Astrocyte of the cerebellum (primary cell): ENCODE measurements around the gene TENM4.

ENCODE experiments used
- DNase-seq: peaks from one replicate; pipeline ENCODE4 v3.0.0-alpha.2; 2011; ENCODE audit warnings: low read depth
- H3K4me3 ChIP-seq: 2 replicates; pipeline ENCODE4 v1.5.1; 2011; ENCODE audit warnings: mild to moderate bottlenecking, low read depth, low read length, moderate library complexity
- in situ Hi-C: cut with HindIII; loops from 2 replicates; pipeline ENCODE4 v1.10.0; 2017; ENCODE audit warnings: low sequenced_read_pairs
- TF ChIP-seq, protein P1 (sequence below): IDR thresholded peaks from 2 replicates; pipeline ENCODE4 v1.5.1; 2012; ENCODE audit warnings: low read length, low read depth, moderate library complexity, mild to moderate bottlenecking; ENCODE audit errors: missing control alignments

TENM4 gene

GRCh38 chr11:78732246-78732645, 708.6 kb downstream of the TENM4 start:
- in situ Hi-C loops, result no loop called here
- DNase-seq, result no peak
- no peak overlapping the region for H3K4me3 ChIP-seq
- TF ChIP-seq, protein P1, sequence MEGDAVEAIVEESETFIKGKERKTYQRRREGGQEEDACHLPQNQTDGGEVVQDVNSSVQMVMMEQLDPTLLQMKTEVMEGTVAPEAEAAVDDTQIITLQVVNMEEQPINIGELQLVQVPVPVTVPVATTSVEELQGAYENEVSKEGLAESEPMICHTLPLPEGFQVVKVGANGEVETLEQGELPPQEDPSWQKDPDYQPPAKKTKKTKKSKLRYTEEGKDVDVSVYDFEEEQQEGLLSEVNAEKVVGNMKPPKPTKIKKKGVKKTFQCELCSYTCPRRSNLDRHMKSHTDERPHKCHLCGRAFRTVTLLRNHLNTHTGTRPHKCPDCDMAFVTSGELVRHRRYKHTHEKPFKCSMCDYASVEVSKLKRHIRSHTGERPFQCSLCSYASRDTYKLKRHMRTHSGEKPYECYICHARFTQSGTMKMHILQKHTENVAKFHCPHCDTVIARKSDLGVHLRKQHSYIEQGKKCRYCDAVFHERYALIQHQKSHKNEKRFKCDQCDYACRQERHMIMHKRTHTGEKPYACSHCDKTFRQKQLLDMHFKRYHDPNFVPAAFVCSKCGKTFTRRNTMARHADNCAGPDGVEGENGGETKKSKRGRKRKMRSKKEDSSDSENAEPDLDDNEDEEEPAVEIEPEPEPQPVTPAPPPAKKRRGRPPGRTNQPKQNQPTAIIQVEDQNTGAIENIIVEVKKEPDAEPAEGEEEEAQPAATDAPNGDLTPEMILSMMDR, result no peak

DNA sequence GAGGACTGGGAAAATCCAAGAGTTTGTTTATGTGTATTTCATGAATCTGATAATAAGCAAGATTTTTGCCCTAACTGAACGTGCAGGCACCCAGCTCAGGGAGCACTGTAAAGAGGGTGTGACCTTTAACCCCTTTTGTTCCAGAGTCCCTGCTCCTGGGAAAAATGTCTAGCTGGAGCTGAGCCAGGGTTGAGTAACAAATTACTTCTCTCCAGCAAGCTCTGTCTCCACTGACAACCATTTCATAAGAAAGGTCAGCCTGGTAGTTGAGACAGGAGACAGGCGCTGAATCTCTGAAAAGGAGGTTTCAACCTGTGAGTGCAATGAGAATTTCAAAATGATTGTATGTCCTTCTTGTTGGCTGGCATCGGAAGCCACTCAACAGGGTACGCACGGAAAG, 709.8 kb downstream of the TENM4 start:
- TF ChIP-seq, protein P1, result no peak
- no peak overlapping the region for H3K4me3 ChIP-seq
- in situ Hi-C loops, result no loop called here
- no peak for DNase-seq

GRCh38 chr11:78730267-78730824, 710.5 kb downstream of the TENM4 start:
- in situ Hi-C loops, result no loop called here
- TF ChIP-seq, protein P1, result no peak
- no peak overlapping the region for H3K4me3 ChIP-seq
- no peak for DNase-seq

GRCh38 chr11:78727816-78728215, 713.0 kb downstream of the TENM4 start:
- TF ChIP-seq, protein P1, result no peak
- in situ Hi-C loops, result no loop called here
- H3K4me3 ChIP-seq, result no peak overlapping the region
- no peak for DNase-seq

- H3K4me3 ChIP-seq, result no peak overlapping the region
- in situ Hi-C loops, result no loop called here
- TF ChIP-seq, protein P1, result no peak
- DNase-seq, result no peak
Measured at GRCh38 chr11:78725200-78725599, 715.6 kb downstream of the TENM4 start.

DNA sequence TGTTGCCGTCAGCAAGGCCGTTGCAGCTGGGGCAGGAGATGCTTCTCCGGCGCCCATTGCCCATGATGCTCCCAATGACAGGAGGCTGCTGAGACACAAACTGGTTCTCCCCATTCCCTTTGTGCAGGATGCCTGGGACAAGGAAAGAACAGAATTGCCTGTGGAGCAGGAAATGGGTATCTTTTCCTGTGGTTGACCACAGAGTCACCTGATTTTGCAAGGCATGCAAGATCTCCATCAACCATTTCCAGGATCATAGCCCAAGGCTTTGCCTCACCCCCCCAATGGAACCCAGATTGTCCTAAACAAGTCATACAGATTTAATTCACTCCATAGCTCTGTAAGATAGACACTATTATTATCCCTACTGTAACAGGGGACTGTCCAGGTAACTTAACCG, 718.0 kb downstream of the TENM4 start:
- TF ChIP-seq, protein P1, result no peak
- H3K4me3 ChIP-seq, result no peak overlapping the region
- peak; percentile 42 for DNase-seq
- in situ Hi-C loops, result no loop called here
